ENCODE results near the gene AATK.

AATK gene

DNA sequence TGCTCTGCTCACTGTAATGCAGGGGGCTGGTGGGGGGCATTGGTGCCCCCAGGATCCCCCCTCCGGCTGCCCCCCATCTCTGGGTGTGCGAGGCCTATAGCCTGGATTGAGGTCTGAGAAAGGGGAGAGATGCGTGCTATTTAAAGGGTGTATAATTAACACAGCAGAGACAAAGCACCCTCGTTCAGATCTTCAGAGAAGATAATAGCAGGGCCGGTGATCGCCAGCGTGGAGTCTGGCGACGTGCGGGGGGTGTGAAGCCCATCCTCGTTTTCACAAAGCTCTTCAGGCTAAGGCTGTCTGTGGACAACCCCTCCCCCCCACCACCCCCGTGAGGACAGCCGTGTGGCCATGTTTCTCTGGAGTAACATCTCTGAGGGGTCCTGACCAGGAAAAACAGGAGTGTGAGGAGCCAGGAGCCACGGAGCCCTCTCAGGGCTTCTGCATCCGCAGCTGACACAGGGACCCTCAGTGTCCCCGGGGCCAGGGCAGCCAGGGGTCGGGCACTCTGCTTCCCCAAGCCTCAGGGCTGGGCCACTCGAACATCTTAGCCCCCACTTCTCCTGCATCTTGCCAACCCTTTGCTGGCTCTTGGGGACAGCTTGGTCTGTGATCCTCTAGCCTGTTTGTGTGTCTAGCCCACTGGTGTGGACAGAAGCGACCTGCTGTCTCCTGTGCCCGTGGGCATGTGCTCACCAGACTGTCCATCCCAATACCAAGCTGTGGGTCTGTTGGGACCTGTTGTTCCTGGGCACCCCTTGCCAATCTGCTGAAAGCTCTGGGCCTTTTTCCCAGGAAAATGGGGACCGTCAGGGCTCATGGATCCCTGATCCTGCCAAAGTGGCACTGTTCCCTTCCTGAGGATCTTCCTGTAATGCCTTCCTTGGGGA, 72.2 kb downstream of the AATK start:
- TF ChIP-seq, protein P1, sequence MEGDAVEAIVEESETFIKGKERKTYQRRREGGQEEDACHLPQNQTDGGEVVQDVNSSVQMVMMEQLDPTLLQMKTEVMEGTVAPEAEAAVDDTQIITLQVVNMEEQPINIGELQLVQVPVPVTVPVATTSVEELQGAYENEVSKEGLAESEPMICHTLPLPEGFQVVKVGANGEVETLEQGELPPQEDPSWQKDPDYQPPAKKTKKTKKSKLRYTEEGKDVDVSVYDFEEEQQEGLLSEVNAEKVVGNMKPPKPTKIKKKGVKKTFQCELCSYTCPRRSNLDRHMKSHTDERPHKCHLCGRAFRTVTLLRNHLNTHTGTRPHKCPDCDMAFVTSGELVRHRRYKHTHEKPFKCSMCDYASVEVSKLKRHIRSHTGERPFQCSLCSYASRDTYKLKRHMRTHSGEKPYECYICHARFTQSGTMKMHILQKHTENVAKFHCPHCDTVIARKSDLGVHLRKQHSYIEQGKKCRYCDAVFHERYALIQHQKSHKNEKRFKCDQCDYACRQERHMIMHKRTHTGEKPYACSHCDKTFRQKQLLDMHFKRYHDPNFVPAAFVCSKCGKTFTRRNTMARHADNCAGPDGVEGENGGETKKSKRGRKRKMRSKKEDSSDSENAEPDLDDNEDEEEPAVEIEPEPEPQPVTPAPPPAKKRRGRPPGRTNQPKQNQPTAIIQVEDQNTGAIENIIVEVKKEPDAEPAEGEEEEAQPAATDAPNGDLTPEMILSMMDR (IDR thresholded peaks at IDR 0.05), result no peak
- DNase-seq, result no peak
- Histone ChIP-seq H3K4me3 (no peak overlapping the region), H3K9me3 (no peaks in the 10 kb centered on the region), H3K4me1 (peaks cover 0 to 36% (median 29%) of the 10 kb centered on the region in 4 donors), H3K27me3 (no peaks in the 10 kb centered on the region), H3K27ac (peak overlapping the region in 1 of 2 donors; percentile 22), H3K36me3 (no peaks in the 10 kb centered on the region)
- intact Hi-C loops (cut with DNase I; ENCODE audit: low total_unique reads), result loop anchor here (5.0 kb wide), 1 partner anchor 57 kb away; the partner anchor contains the start of gene BAIAP2

DNA sequence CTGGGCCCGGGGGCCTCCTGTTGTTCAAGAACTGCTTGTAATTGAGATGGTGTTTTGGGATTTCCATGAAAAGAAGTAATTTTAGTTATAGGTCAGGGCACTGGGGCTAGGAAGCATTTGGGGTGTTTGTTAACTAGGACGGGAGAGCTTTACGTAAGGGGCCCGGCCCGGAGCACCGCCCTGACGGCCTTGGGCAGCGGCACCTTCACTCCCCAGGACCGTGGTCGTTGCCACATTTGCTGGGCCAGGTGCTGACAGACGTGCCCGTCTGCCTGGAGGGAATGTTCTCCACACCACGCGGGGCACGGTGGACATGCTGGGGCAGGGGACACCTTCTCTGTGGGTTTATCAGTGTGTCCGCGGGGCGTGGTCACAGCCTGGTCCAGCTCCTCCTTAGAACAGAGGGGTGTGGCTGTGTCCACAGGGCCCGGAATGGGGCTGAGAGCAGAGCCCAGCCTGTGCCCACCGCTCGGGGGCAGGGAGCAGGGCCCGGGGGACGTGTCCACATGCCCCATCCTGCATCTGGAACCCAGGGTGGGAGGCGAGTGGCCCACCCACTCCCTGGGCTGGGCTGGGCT, 73.4 kb downstream of the AATK start:
- Histone ChIP-seq H3K4me1 (peaks cover 0 to 30% (median 24%) of the 10 kb centered on the region in 4 donors), H3K9me3 (no peaks in the 10 kb centered on the region), H3K27ac (no peak overlapping the region), H3K27me3 (no peaks in the 10 kb centered on the region), H3K4me3 (no peak overlapping the region), H3K36me3 (peaks cover 0 to 12% (median 0%) of the 10 kb centered on the region in 3 donors)
- TF ChIP-seq, protein P1 (IDR thresholded peaks at IDR 0.05), result no peak
- DNase-seq, result no peak
- intact Hi-C loops (cut with DNase I; ENCODE audit: low total_unique reads), result loop anchor here (5.0 kb wide), 1 partner anchor 55 kb away; the partner anchor contains the start of gene BAIAP2

DNA sequence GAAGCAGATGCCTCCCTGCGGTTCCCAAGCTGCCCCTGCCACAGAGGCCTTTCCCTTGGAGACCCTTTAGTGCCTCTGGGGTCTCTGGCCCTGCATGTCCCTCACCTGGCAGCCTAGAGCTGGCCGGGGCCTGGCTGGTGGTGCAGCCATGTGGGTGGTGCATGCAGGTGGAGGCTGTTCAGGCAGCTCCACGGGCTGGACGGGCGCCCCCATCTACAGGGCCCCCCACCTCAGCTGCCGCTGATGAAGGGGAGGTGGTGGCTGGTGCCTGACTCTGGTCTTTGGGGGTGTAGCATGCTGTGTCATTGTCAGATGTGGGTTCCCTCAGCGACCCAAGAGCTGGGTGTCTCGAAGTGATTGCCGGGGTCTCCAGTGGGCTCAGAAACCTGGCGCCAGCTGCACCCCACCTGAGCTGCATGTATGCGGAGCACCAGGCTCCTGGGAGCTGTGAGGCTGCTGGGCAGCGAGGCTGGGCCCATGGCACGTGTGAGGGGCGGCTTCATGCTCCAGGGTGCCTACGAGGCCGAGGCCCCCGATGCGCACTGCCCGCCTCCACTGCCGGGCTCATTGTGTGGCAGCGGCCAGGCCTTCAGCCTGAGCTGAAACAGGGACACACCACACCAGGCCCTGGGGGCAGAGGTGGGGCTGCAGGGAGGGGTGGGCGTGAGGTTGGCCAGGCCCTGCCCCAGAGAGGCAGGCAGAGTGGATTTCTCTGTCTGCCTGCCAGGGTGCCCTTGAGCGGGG, 74.1 kb downstream of the AATK start:
- no peak for DNase-seq
- Histone ChIP-seq H3K4me1 (peaks cover 0 to 23% (median 18%) of the 10 kb centered on the region in 4 donors), H3K9me3 (no peaks in the 10 kb centered on the region), H3K4me3 (no peak overlapping the region), H3K27me3 (no peaks in the 10 kb centered on the region), H3K27ac (no peak overlapping the region), H3K36me3 (peaks cover 0 to 19% (median 0%) of the 10 kb centered on the region in 3 donors)
- intact Hi-C loops (cut with DNase I; ENCODE audit: low total_unique reads), result loop anchor here (5.0 kb wide), 1 partner anchor 55 kb away; the partner anchor contains the start of gene BAIAP2
- TF ChIP-seq, protein P1 (IDR thresholded peaks at IDR 0.05), result no peak

DNA sequence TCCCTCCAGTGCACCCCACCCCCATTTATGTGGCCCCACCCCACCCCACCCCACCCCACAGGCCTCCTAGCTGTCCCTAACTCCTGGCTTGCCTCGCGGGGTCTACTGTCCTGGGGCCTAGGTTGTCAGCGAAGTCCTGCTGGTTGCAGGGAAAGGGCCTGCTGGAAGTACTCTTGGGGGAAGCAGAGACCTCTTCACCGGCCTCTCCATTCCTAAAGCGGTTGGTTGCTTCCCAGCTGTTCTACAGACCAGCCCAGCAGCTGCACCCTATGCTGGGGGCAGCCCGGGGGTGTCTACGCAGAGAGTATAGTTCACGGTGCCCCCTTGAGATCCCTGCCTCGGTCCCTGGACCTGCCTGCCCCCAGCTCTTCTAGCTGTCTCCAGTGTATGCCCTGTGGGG, 74.9 kb downstream of the AATK start:
- Histone ChIP-seq H3K4me3 (no peak overlapping the region), H3K27me3 (no peaks in the 10 kb centered on the region), H3K9me3 (no peaks in the 10 kb centered on the region), H3K27ac (no peak overlapping the region), H3K36me3 (peaks cover 0 to 26% (median 0%) of the 10 kb centered on the region in 3 donors), H3K4me1 (peaks cover 0 to 17% (median 15%) of the 10 kb centered on the region in 4 donors)
- DNase-seq, result no peak
- intact Hi-C loops (cut with DNase I; ENCODE audit: low total_unique reads), result loop anchor here (5.0 kb wide), 1 partner anchor 54 kb away; the partner anchor contains the start of gene BAIAP2
- TF ChIP-seq, protein P1 (IDR thresholded peaks at IDR 0.05), result no peak
